SJSA1 (cell line): ENCODE data around the gene NLRP9. TPM values are rescaled to one million over a fixed set of nuclear protein-coding genes. Genes with fewer than 3 reads are reported as not detected.

Experiments
- DNase-seq, 2 experiments: peaks; one replicate each; pipeline ENCODE4 v3.0.0-alpha.2; 2015 to 2020; ENCODE audit warnings: low spot score in 2 of 2, low read depth in 1 of 2
- H3K27ac ChIP-seq: fragments of 250-450 bp; sonication (Bioruptor Pico); 2 replicates; pipeline ENCODE4 v1.5.1; 2020; ENCODE audit warnings: mild to moderate bottlenecking, moderate library complexity
- H3K27me3 ChIP-seq: fragments of 250-450 bp; sonication (Bioruptor Pico); replicated peaks from 2 replicates; pipeline ENCODE4 v1.5.1; 2020; ENCODE audit warnings: mild to moderate bottlenecking, moderate library complexity
- H3K36me3 ChIP-seq: fragments of 250-450 bp; sonication (Bioruptor Pico); 2 replicates; pipeline ENCODE4 v1.5.1; 2020; ENCODE audit warnings: mild to moderate bottlenecking
- H3K4me1 ChIP-seq: fragments of 250-450 bp; sonication (Bioruptor Pico); replicated peaks from 2 replicates; pipeline ENCODE4 v1.6.1; 2021; ENCODE audit warnings: mild to moderate bottlenecking
- H3K4me3 ChIP-seq: fragments of 250-450 bp; sonication (Bioruptor Pico); 2 replicates; pipeline ENCODE4 v1.5.1; 2020; ENCODE audit warnings: mild to moderate bottlenecking
- H3K9me3 ChIP-seq: fragments of 250-450 bp; sonication (Bioruptor Pico); replicated peaks from 2 replicates; pipeline ENCODE4 v1.5.1; 2020; ENCODE audit warnings: mild to moderate bottlenecking
- total RNA-seq: library from RNA; depleted of rRNA; stranded (reverse); fragments of >200 nt; shearing (Covaris generic); gene quantifications from 2 replicates; pipeline ENCODE4 v1.2.3, GENCODE V29; 2014

NLRP9 gene
- total RNA-seq, 1 experiment from 2014 or later = not detected

- DNase-seq = no peak
These were observed 41.1 kb downstream of the NLRP9 start for GRCh38 chr19:55697069-55697440.

GRCh38 chr19:55696301-55697068, 41.7 kb downstream of the NLRP9 start:
- no peak for DNase-seq
- Histone ChIP-seq H3K4me3 (no peak overlapping the region), H3K9me3 (no peaks in the 10 kb centered on the region), H3K36me3 (peaks cover 44% of the 10 kb centered on the region), H3K27me3 (no peaks in the 10 kb centered on the region), H3K4me1 (no peaks in the 10 kb centered on the region), H3K27ac (no peak overlapping the region)

More at GRCh38 chr19:55697069-55697440, 41.1 kb downstream of the NLRP9 start:
- H3K36me3 ChIP-seq = peaks cover 40% of the 10 kb centered on the region
- H3K27me3 ChIP-seq = no peaks in the 10 kb centered on the region
- H3K4me3 ChIP-seq = no peak overlapping the region
- no peaks in the 10 kb centered on the region for H3K4me1 ChIP-seq
- no peak overlapping the region for H3K27ac ChIP-seq
- no peaks in the 10 kb centered on the region for H3K9me3 ChIP-seq

GRCh38 chr19:55695511-55696290, 42.5 kb downstream of the NLRP9 start:
- Histone ChIP-seq H3K9me3 (no peaks in the 10 kb centered on the region), H3K36me3 (peaks cover 51% of the 10 kb centered on the region), H3K27ac (no peak overlapping the region), H3K4me3 (no peak overlapping the region), H3K4me1 (no peaks in the 10 kb centered on the region), H3K27me3 (no peaks in the 10 kb centered on the region)
- no peak for DNase-seq

- no peak for DNase-seq
- Histone ChIP-seq H3K36me3 (peaks cover 59% of the 10 kb centered on the region), H3K27ac (no peak overlapping the region), H3K4me1 (no peaks in the 10 kb centered on the region), H3K27me3 (no peaks in the 10 kb centered on the region), H3K9me3 (no peaks in the 10 kb centered on the region), H3K4me3 (no peak overlapping the region)
These were observed 43.3 kb downstream of the NLRP9 start for GRCh38 chr19:55694656-55695491.

- no peak overlapping the region for H3K4me3 ChIP-seq
- H3K36me3 ChIP-seq = peaks cover 65% of the 10 kb centered on the region
- no peak overlapping the region for H3K27ac ChIP-seq
- no peaks in the 10 kb centered on the region for H3K27me3 ChIP-seq
- no peaks in the 10 kb centered on the region for H3K9me3 ChIP-seq
- no peaks in the 10 kb centered on the region for H3K4me1 ChIP-seq
- DNase-seq = no peak
These were observed 44.0 kb downstream of the NLRP9 start for GRCh38 chr19:55694241-55694655.

GRCh38 chr19:55693336-55693974, 44.7 kb downstream of the NLRP9 start:
- Histone ChIP-seq H3K27ac (no peak overlapping the region), H3K36me3 (peaks cover 71% of the 10 kb centered on the region), H3K4me3 (no peak overlapping the region), H3K27me3 (no peaks in the 10 kb centered on the region), H3K4me1 (no peaks in the 10 kb centered on the region), H3K9me3 (no peaks in the 10 kb centered on the region)
- no peak for DNase-seq

- no peaks in the 10 kb centered on the region for H3K9me3 ChIP-seq
- H3K36me3 ChIP-seq = peaks cover 72% of the 10 kb centered on the region
- DNase-seq = no peak
- H3K27me3 ChIP-seq = no peaks in the 10 kb centered on the region
- H3K27ac ChIP-seq = no peak overlapping the region
- H3K4me1 ChIP-seq = no peaks in the 10 kb centered on the region
- no peak overlapping the region for H3K4me3 ChIP-seq
These were observed 45.5 kb downstream of the NLRP9 start for GRCh38 chr19:55692681-55693081.

GRCh38 chr19:55691561-55692481, 46.4 kb downstream of the NLRP9 start:
- no peak overlapping the region for H3K4me3 ChIP-seq
- no peaks in the 10 kb centered on the region for H3K27me3 ChIP-seq
- H3K4me1 ChIP-seq = no peaks in the 10 kb centered on the region
- no peak overlapping the region for H3K27ac ChIP-seq
- no peak for DNase-seq
- peaks cover 79% of the 10 kb centered on the region for H3K36me3 ChIP-seq
- H3K9me3 ChIP-seq = no peaks in the 10 kb centered on the region

GRCh38 chr19:55690769-55691545, 47.2 kb downstream of the NLRP9 start:
- no peak overlapping the region for H3K27ac ChIP-seq
- no peaks in the 10 kb centered on the region for H3K9me3 ChIP-seq
- no peaks in the 10 kb centered on the region for H3K27me3 ChIP-seq
- no peak overlapping the region for H3K4me3 ChIP-seq
- H3K36me3 ChIP-seq = peaks cover 78% of the 10 kb centered on the region
- DNase-seq = no peak
- no peaks in the 10 kb centered on the region for H3K4me1 ChIP-seq

- Histone ChIP-seq H3K4me3 (no peak overlapping the region), H3K27me3 (no peaks in the 10 kb centered on the region), H3K9me3 (no peaks in the 10 kb centered on the region), H3K4me1 (no peaks in the 10 kb centered on the region), H3K36me3 (peaks cover 78% of the 10 kb centered on the region), H3K27ac (no peak overlapping the region)
- DNase-seq = no peak
These were observed 48.0 kb downstream of the NLRP9 start for GRCh38 chr19:55690109-55690768.

- H3K4me3 ChIP-seq = no peak overlapping the region
- H3K36me3 ChIP-seq = peaks cover 79% of the 10 kb centered on the region
- H3K27me3 ChIP-seq = no peaks in the 10 kb centered on the region
- no peaks in the 10 kb centered on the region for H3K9me3 ChIP-seq
- no peak overlapping the region for H3K27ac ChIP-seq
- no peak for DNase-seq
- H3K4me1 ChIP-seq = no peaks in the 10 kb centered on the region
These were observed 48.6 kb downstream of the NLRP9 start for GRCh38 chr19:55689411-55690108.
